H1 (cell line): Measurements from ENCODE around the gene ACLY. TPM values are rescaled to one million over a fixed set of nuclear protein-coding genes. Genes with fewer than 3 reads are reported as not detected.

Experiments
- SIX5 ChIP-seq: IDR thresholded peaks from 2 replicates; pipeline ENCODE4 v1.6.1; 2011; ENCODE audit warnings: mild to moderate bottlenecking, low read depth, low read length
- SP4 ChIP-seq: IDR thresholded peaks from 2 replicates; pipeline ENCODE4 v1.6.1; 2012; ENCODE audit warnings: low read length, inconsistent platforms
- polyA plus RNA-seq, 7 experiments: library from polyadenylated mRNA; depleted of rRNA in 3 of 7; stranded (reverse) in 5 of 7; unstranded in 2 of 7; fragments of >200 nt in 5 of 7; fragments of 200-250 nt in 2 of 7; gene quantifications; 1 replicate in 5 of 7; 2 replicates in 1 of 7; 4 replicates in 1 of 7; pipeline versions ENCODE4 v1.2.1 to v1.2.3, GENCODE V29; 2011 to 2013; ENCODE audit warnings: missing spikeins in 2 of 7, mixed read lengths in 2 of 7
- total RNA-seq: library from RNA; stranded (reverse); fragmentation: NEBNext Ultra II Directional; extraction: Animal tissue kit (Norgen Biotek cat#: 25700); gene quantifications from 2 replicates; pipeline ENCODE4 v1.2.1, GENCODE V29; 2021

The ACLY gene
- total and polyA plus RNA-seq, 2 of the 8 experiments (the other 6 are each of a cell fraction or from before 2014, with no cell fraction given) = 167 to 393 TPM

DNA sequence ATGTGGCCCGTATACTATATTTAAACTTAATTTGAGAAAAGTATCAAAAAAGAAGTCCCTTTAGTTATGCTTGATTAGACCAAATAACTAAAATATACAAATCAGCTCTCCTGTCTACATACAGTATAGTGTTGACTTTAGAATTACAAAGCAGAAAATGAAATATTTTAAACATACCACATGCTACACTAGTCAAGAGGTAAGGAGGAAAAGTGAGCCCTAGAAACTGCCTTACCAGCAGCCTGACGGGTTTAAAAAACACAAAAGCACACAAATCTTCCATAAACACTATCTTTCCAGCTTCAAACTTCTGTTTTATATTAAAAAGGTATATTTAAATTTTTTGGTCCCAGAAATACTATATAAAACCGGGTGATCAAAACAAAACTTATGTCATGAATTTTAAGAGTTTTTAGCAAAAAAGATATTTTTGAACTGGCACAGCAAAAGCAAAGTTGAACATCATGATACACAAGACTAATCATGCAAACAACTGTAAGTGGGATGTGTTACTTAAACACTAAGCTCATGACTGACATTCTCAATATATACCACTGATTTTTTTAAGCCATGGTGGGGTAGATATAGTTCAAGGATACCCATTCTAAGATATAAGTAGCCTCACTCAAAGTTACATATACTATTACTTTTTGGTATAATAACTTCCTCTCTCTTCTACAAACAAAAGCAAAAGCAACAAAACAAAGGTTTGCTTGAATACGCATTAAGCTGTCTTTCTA, 69.3 kb downstream of the ACLY start (continued):
- no peak for TF ChIP-seq SIX5
- TF ChIP-seq SP4 = no peak
